H9 (cell line): ENCODE measurements around the gene SPTBN1. TPM values are rescaled to one million over a fixed set of nuclear protein-coding genes. Genes with fewer than 3 reads are reported as not detected.

ENCODE experiments used
- DNase-seq: peaks from one replicate; pipeline ENCODE4 v3.0.0-alpha.2; 2017
- H2AFZ ChIP-seq: one replicate; pipeline ENCODE4 v1.6.1; 2013; ENCODE audit warnings: mild to moderate bottlenecking, low read length, control low read depth, moderate library complexity
- H2AK5ac ChIP-seq: 2 replicates; pipeline ENCODE4 v1.6.1; 2013; ENCODE audit warnings: low read length, control low read depth, mixed read lengths; ENCODE audit not compliant: insufficient read length
- H2BK120ac ChIP-seq: one replicate; pipeline ENCODE4 v1.6.1; 2013; ENCODE audit warnings: low read depth, mild to moderate bottlenecking, low read length, control low read depth, inconsistent platforms; ENCODE audit not compliant: poor library complexity, severe bottlenecking
- H2BK12ac ChIP-seq: 2 replicates; pipeline ENCODE4 v1.6.1; 2013; ENCODE audit warnings: low read length, control low read depth, mixed read lengths, low read depth; ENCODE audit not compliant: insufficient read length
- H2BK15ac ChIP-seq: 2 replicates; pipeline ENCODE4 v1.6.1; 2013; ENCODE audit warnings: low read depth, low read length, control low read depth
- H2BK20ac ChIP-seq: one replicate; pipeline ENCODE4 v1.6.1; 2013; ENCODE audit warnings: low read depth, mild to moderate bottlenecking, low read length, control low read depth, inconsistent platforms; ENCODE audit not compliant: poor library complexity, severe bottlenecking
- H2BK5ac ChIP-seq: 2 replicates; pipeline ENCODE4 v1.6.1; 2013; ENCODE audit warnings: low read length, control low read depth, mixed read lengths; ENCODE audit not compliant: insufficient read length
- H3K14ac ChIP-seq: 2 replicates; pipeline ENCODE4 v1.6.1; 2013; ENCODE audit warnings: low read length, control low read depth; ENCODE audit not compliant: insufficient read depth
- H3K18ac ChIP-seq: 2 replicates; pipeline ENCODE4 v1.6.1; 2013; ENCODE audit warnings: low read depth, mild to moderate bottlenecking, mixed read lengths, low read length, control low read depth; ENCODE audit not compliant: insufficient read length
- H3K23ac ChIP-seq: 2 replicates; pipeline ENCODE4 v1.6.1; 2013; ENCODE audit warnings: low read length, control low read depth, mixed read lengths, low read depth; ENCODE audit not compliant: insufficient read length
- H3K23me2 ChIP-seq: 2 replicates; pipeline ENCODE4 v1.6.1; 2013; ENCODE audit warnings: low read depth, mild to moderate bottlenecking, mixed read lengths, low read length, control low read depth; ENCODE audit not compliant: insufficient read length, poor library complexity, severe bottlenecking
- H3K27ac ChIP-seq: 2 replicates; pipeline ENCODE4 v1.5.1; 2013; ENCODE audit warnings: low read length, control low read depth, mixed read lengths, low read depth; ENCODE audit not compliant: insufficient read length
- H3K27me3 ChIP-seq: 2 replicates; pipeline ENCODE4 v1.6.1; 2013; ENCODE audit warnings: low read length, control low read depth, inconsistent platforms; ENCODE audit not compliant: insufficient read depth
- H3K4ac ChIP-seq: 2 replicates; pipeline ENCODE4 v1.6.1; 2013; ENCODE audit warnings: low read depth, mild to moderate bottlenecking, control low read depth, inconsistent platforms, low read length, moderate library complexity
- H3K4me1 ChIP-seq: 2 replicates; pipeline ENCODE4 v1.6.1; 2013; ENCODE audit warnings: low read length, control low read depth, inconsistent platforms; ENCODE audit not compliant: insufficient read depth
- H3K4me2 ChIP-seq: 2 replicates; pipeline ENCODE4 v1.6.1; 2013; ENCODE audit warnings: low read length, control low read depth, mixed read lengths; ENCODE audit not compliant: insufficient read length, insufficient read depth
- H3K56ac ChIP-seq: 2 replicates; pipeline ENCODE4 v1.6.1; 2013; ENCODE audit warnings: low read depth, mild to moderate bottlenecking, mixed read lengths, low read length, control low read depth; ENCODE audit not compliant: insufficient read length
- H3K79me1 ChIP-seq: 2 replicates; pipeline ENCODE4 v1.6.1; 2013; ENCODE audit warnings: low read depth, mild to moderate bottlenecking, moderate library complexity, low read length, control low read depth, inconsistent platforms; ENCODE audit not compliant: insufficient read depth, poor library complexity, severe bottlenecking
- H3K79me2 ChIP-seq: 2 replicates; pipeline ENCODE4 v1.6.1; 2013; ENCODE audit warnings: low read length, control low read depth, inconsistent platforms; ENCODE audit not compliant: insufficient read depth
- H3K9ac ChIP-seq: 2 replicates; pipeline ENCODE4 v1.6.1; 2013; ENCODE audit warnings: low read length, control low read depth, mixed read lengths; ENCODE audit not compliant: insufficient read length; ENCODE audit errors: extremely low read depth
- H3K9me3 ChIP-seq: one replicate; pipeline ENCODE4 v1.6.1; 2013; ENCODE audit warnings: low read depth, low read length, inconsistent platforms; ENCODE audit not compliant: control insufficient read depth
- H3T11ph ChIP-seq: one replicate; pipeline ENCODE4 v1.6.1; 2013; ENCODE audit warnings: mild to moderate bottlenecking, low read length, control low read depth, inconsistent platforms
- H4K20me1 ChIP-seq: one replicate; pipeline ENCODE4 v1.6.1; 2013; ENCODE audit not compliant: control insufficient read depth, insufficient read length, insufficient read depth
- H4K5ac ChIP-seq: 2 replicates; pipeline ENCODE4 v1.6.1; 2013; ENCODE audit warnings: low read depth, mild to moderate bottlenecking, mixed read lengths, low read length, control low read depth; ENCODE audit not compliant: insufficient read length
- H4K8ac ChIP-seq: replicated peaks from 2 replicates; pipeline ENCODE4 v1.6.1; 2013; ENCODE audit warnings: low read length, control low read depth, mixed read lengths, low read depth; ENCODE audit not compliant: insufficient read length
- H4K91ac ChIP-seq: 2 replicates; pipeline ENCODE4 v1.6.1; 2013; ENCODE audit warnings: low read depth, mild to moderate bottlenecking, moderate library complexity, mixed read lengths, low read length, control low read depth; ENCODE audit not compliant: insufficient read length
- H3K27ac Mint-ChIP-seq, 3 experiments: 2 replicates in 2 of 3; 3 replicates in 1 of 3; pipeline ENCODE4 v1.8.0; 2020 to 2021; ENCODE audit warnings: mixed read lengths in 3 of 3, mild to moderate bottlenecking in 1 of 3, moderate library complexity in 1 of 3
- H3K27me3 Mint-ChIP-seq: 2 replicates; pipeline ENCODE4 v1.8.0; 2021; ENCODE audit warnings: low read depth, mild to moderate bottlenecking, moderate library complexity, mixed read lengths
- H3K36me3 Mint-ChIP-seq, 3 experiments: 2 replicates in 2 of 3; 3 replicates in 1 of 3; pipeline ENCODE4 v1.8.0; 2020 to 2021; ENCODE audit warnings: low read depth in 3 of 3, mixed read lengths in 3 of 3; ENCODE audit not compliant: insufficient read depth in 1 of 3
- H3K4me1 Mint-ChIP-seq, 2 experiments: 2 replicates each; pipeline ENCODE4 v1.8.0; 2020; ENCODE audit warnings: mixed read lengths in 2 of 2
- H3K4me3 Mint-ChIP-seq, 2 experiments: 2 replicates in 1 of 2; 3 replicates in 1 of 2; pipeline ENCODE4 v1.8.0; 2020 to 2021; ENCODE audit warnings: mild to moderate bottlenecking in 2 of 2, mixed read lengths in 2 of 2, moderate library complexity in 1 of 2
- H3K9me3 Mint-ChIP-seq, 2 experiments: 2 replicates in 1 of 2; 3 replicates in 1 of 2; pipeline ENCODE4 v1.8.0; 2020; ENCODE audit warnings: mild to moderate bottlenecking in 2 of 2, mixed read lengths in 2 of 2, moderate library complexity in 1 of 2
- whole genome bisulfite sequencing: extraction: QIAGEN DNeasy Blood & Tissue Kit; methylation state at CpG from one replicate; pipeline ENCODE4 v1.1.7; 2013; ENCODE audit warnings: missing lambda C conversion rate, low lambda C conversion rate, mixed read lengths; ENCODE audit not compliant: insufficient read length; ENCODE audit errors: extremely low coverage; 5-methylcytosine and 5-hydroxymethylcytosine counted together
- total RNA-seq: library from RNA; stranded (reverse); gene quantifications from 2 replicates; pipeline ENCODE4 v1.2.1, GENCODE V29; 2021
- TF ChIP-seq, protein P1 (sequence below): fragments of 200-600 bp; sonication (generic); conservative IDR thresholded peaks from 3 replicates; pipeline ENCODE4 v1.8.0; 2021; ENCODE audit warnings: antibody characterized with exemption, mild to moderate bottlenecking

Gene SPTBN1
- total RNA-seq, 1 experiment from 2014 or later: 164 TPM

DNA sequence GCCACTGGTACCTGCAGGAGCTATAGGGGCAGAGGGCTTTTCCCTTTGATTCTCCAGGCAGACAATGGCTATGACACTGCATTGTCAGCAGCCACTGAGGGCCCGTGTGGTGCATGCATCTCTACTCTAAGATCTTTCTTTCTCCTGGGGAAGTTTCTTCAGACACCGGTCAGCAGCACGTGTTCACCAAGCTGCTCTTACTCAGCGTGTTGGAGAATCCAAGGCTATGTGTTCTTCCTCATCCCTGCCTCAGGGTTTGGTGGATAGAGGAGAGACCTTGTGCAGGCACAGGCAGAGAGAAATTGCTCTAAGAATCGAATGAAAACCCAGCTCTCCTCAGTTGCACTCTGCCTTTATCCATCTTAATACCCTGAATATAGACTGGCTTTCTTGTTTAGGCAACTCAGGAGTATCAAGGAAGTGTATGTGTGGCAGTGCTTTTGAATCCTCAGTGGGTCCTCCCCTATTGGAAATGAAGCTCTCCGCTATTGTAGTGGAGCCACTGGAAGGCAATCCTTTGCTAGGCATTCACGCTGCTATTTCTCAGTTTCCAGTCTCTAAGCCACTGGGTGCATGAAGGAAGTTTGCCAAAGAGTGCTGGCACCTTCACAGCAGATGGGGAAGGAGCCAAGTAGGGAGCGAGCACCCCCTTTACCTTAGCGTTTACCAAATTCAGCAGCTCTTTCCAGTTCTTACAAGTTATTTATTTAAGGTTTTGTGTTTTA, 180.4 kb downstream of the SPTBN1 start:
- Histone ChIP-seq H2BK5ac (no peak overlapping the region), H3K14ac (no peak overlapping the region), H3K27me3 (no peaks in the 10 kb centered on the region), H3K9ac (no peak overlapping the region), H4K20me1 (peaks cover 2% of the 10 kb centered on the region), H3T11ph (no peak overlapping the region), H3K27ac (no peak overlapping the region), H3K18ac (no peak overlapping the region), H3K79me1 (peaks cover 2% of the 10 kb centered on the region), H3K79me2 (no peaks in the 10 kb centered on the region), H3K4me1 (no peaks in the 10 kb centered on the region), H3K56ac (no peak overlapping the region), H3K9me3 (no peaks in the 10 kb centered on the region), H4K91ac (no peak overlapping the region), H2AFZ (no peak overlapping the region), H2BK120ac (no peak overlapping the region), H3K23me2 (no peaks in the 10 kb centered on the region), H3K4me2 (no peak overlapping the region), H2BK12ac (no peak overlapping the region), H4K5ac (no peak overlapping the region), H3K23ac (no peak overlapping the region), H2AK5ac (no peak overlapping the region), H4K8ac (no peak overlapping the region), H2BK20ac (no peak overlapping the region), H3K4ac (no peak overlapping the region), H2BK15ac (no peak overlapping the region)
- no peaks in the 10 kb centered on the region; a peak in 1 of 4 replicates for H3K4me1 Mint-ChIP-seq
- H3K27ac Mint-ChIP-seq: peak overlapping the region in 2 of 3 experiments; percentile 35 to 91; a peak in 2 of 7 replicates
- no peaks in the 10 kb centered on the region for H3K9me3 Mint-ChIP-seq
- H3K27me3 Mint-ChIP-seq: no peaks in the 10 kb centered on the region
- H3K36me3 Mint-ChIP-seq: peaks cover 29 to 84% (median 81%) of the 10 kb centered on the region in 3 experiments; a peak in 6 of 7 replicates
- WGBS: no CpG with 5 or more reads among the region's 9 CpGs
- TF ChIP-seq, protein P1, sequence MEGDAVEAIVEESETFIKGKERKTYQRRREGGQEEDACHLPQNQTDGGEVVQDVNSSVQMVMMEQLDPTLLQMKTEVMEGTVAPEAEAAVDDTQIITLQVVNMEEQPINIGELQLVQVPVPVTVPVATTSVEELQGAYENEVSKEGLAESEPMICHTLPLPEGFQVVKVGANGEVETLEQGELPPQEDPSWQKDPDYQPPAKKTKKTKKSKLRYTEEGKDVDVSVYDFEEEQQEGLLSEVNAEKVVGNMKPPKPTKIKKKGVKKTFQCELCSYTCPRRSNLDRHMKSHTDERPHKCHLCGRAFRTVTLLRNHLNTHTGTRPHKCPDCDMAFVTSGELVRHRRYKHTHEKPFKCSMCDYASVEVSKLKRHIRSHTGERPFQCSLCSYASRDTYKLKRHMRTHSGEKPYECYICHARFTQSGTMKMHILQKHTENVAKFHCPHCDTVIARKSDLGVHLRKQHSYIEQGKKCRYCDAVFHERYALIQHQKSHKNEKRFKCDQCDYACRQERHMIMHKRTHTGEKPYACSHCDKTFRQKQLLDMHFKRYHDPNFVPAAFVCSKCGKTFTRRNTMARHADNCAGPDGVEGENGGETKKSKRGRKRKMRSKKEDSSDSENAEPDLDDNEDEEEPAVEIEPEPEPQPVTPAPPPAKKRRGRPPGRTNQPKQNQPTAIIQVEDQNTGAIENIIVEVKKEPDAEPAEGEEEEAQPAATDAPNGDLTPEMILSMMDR: no peak
- DNase-seq: no peak
- no peak overlapping the region for H3K4me3 Mint-ChIP-seq
